GM08714 (cell line): Measurements from ENCODE around the gene ZMYND10.
A peak's percentile ranks its signal among the peaks of the same experiment; 100 is the strongest.

Experiments
- H3K4me3 ChIP-seq: fragments of 200-500 bp; sonication (Bioruptor generic); 2 replicates; pipeline ENCODE4 v1.5.1; 2014; ENCODE audit warnings: mild to moderate bottlenecking, low read length, inconsistent platforms
- ZNF274 ChIP-seq: IDR thresholded peaks from 2 replicates; pipeline ENCODE4 v1.6.1; 2012; ENCODE audit warnings: mild to moderate bottlenecking, low read depth, low read length

The ZMYND10 gene

GRCh38 chr3:50341996-50342650 is 3.4 kb downstream of the ZMYND10 start:
- TF ChIP-seq ZNF274: no peak
- H3K4me3 ChIP-seq: no peak overlapping the region

GRCh38 chr3:50341537-50341936 is 4.0 kb downstream of the ZMYND10 start:
- TF ChIP-seq ZNF274: no peak
- peak overlapping the region; percentile 70; the same call in 1 of the 2 replicates for H3K4me3 ChIP-seq

- no peak for TF ChIP-seq ZNF274
- H3K4me3 ChIP-seq: peak within 1 kb of the TSS; percentile 70; the same call in 1 of the 2 replicates
Observed at GRCh38 chr3:50340448-50341329, 4.8 kb downstream of the ZMYND10 start, which contains the start of gene RASSF1. Gene RASSF1, minus strand, starts transcription at chr3:50340836. Its CDS starts 31 bp downstream, at chr3:50340805.

GRCh38 chr3:50340147-50340447 is 5.4 kb downstream of the ZMYND10 start:
- H3K4me3 ChIP-seq: peak overlapping the region; percentile 70; the same call in 1 of the 2 replicates
- no peak for TF ChIP-seq ZNF274

- H3K4me3 ChIP-seq: peak overlapping the region; percentile 70; the same call in 1 of the 2 replicates
Observed at GRCh38 chr3:50339485-50340146, 5.9 kb downstream of the ZMYND10 start.

GRCh38 chr3:50338965-50339364 is 6.6 kb downstream of the ZMYND10 start:
- no peak for TF ChIP-seq ZNF274
- H3K4me3 ChIP-seq: peak overlapping the region; percentile 70; the same call in 1 of the 2 replicates

More at GRCh38 chr3:50339485-50340146, 5.9 kb downstream of the ZMYND10 start:
- no peak for TF ChIP-seq ZNF274

- peak overlapping the region; percentile 71 for H3K4me3 ChIP-seq
- TF ChIP-seq ZNF274: no peak
Observed at GRCh38 chr3:50337175-50337861, 8.2 kb downstream of the ZMYND10 start.

- no peak for TF ChIP-seq ZNF274
Observed at GRCh38 chr3:50336452-50337174, 8.9 kb downstream of the ZMYND10 start.

GRCh38 chr3:50334339-50335075 is 11.0 kb downstream of the ZMYND10 start:
- H3K4me3 ChIP-seq: no peak overlapping the region
- TF ChIP-seq ZNF274: no peak

More at GRCh38 chr3:50336452-50337174, 8.9 kb downstream of the ZMYND10 start:
- H3K4me3 ChIP-seq: peak overlapping the region; percentile 71

GRCh38 chr3:50333744-50334328 is 11.7 kb downstream of the ZMYND10 start:
- no peak for TF ChIP-seq ZNF274
- H3K4me3 ChIP-seq: no peak overlapping the region

- TF ChIP-seq ZNF274: no peak
- no peak overlapping the region for H3K4me3 ChIP-seq
Observed at GRCh38 chr3:50331364-50331907, 14.1 kb downstream of the ZMYND10 start.

- no peak for TF ChIP-seq ZNF274
Observed at GRCh38 chr3:50330330-50330729, 15.2 kb downstream of the ZMYND10 start.

More at GRCh38 chr3:50330330-50330729, 15.2 kb downstream of the ZMYND10 start:
- H3K4me3 ChIP-seq: no peak overlapping the region
